ENCODE results near the gene GALK1.
A peak's percentile ranks its signal among the peaks of the same experiment; 100 is the strongest.

The GALK1 gene

DNA sequence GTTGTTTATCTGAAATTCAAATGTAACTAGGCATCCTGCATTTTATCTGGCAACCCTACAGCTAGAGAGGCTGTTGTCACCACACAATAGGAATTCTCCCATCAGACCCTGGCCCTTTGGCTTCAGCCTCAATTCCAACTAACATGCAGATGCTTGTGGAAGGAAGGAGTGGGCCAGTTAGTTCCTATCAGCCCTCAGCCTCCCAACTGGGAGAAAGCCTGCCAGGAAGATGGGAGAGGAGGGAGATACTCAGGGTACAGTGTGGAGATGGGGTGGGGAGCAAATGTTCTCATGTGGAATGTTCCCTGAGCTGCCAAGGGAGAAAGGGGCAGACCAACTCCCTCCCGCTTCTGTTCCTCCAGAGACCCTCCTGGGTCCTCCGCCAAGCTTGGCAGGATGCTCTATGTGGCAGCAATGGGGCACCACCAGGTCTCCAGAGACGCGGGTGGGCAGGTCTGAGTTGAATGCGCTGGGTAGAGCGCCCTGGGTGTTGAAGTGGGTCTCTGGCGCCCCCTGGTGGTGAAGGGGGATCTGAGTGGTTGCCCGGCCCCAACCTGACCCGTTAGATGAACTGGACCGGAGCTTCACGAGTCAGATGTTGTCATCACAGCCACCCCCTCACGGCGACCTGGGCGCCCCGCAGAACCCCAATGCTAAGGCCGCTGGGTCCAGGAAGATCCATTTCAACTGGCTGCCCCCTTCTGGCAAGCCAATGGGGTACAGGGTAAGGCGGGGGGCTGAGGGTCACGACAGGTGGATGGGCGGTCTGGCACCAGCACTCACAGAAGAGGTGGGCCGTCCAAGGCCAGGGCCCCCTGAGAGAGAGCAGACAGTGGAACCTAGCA lies 15.2 kb downstream of the GALK1 start:
- DNase-seq (ENCODE audit: low read depth in 2 of 2) = peak; percentile 68 to 90

DNA sequence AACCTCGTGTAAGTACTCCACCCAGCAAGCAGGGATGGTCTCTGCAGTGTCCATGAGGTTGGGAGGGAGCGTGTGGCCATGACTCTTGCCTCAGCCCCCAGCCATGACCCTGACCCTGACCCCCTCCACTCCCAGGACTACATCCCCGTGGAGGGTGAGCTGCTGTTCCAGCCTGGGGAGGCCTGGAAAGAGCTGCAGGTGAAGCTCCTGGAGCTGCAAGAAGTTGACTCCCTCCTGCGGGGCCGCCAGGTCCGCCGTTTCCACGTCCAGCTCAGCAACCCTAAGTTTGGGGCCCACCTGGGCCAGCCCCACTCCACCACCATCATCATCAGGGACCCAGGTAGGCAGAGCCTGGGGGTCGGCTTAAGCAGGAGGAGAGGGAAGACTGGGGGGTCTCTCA lies 16.3 kb downstream of the GALK1 start:
- no peak for DNase-seq (ENCODE audit: low read depth in 2 of 2)

DNA sequence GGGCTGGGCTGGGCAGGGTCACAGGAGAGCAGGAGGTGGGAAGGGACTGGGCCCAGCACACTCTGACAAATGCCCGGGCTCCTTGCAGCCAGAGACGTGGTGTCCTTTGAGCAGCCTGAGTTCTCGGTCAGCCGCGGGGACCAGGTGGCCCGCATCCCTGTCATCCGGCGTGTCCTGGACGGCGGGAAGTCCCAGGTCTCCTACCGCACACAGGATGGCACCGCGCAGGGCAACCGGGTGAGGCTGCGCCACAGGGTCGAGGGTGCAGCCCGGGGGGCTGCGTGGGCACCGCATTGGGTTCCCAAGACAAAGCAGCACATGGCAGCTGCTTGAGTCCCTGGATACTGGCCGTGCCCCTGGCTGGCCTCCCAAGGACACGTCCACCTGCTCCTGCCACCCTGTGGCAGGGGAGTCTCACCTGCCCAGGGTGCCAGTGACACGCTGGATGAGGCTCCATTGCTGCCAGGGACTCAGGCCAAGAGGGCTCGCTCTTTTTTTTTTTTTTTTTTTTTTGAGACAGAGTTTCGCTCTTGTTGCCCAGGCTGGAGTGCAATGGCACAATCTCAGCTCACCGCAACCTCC lies 21.3 kb downstream of the GALK1 start:
- no peak for DNase-seq (ENCODE audit: low read depth in 2 of 2)

DNA sequence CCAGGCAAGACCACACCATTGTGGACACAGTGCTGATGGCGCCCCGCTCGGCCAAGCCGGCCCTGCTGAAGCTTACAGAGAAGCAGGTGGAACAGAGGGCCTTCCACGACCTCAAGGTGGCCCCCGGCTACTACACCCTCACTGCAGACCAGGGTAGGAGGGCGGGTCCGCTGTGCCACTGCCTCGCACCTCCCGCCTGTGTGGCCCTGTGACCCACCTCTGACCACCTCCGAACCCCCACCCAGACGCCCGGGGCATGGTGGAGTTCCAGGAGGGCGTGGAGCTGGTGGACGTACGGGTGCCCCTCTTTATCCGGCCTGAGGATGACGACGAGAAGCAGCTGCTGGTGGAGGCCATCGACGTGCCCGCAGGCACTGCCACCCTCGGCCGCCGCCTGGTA lies 22.7 kb downstream of the GALK1 start:
- no peak for DNase-seq (ENCODE audit: low read depth in 2 of 2)

DNA sequence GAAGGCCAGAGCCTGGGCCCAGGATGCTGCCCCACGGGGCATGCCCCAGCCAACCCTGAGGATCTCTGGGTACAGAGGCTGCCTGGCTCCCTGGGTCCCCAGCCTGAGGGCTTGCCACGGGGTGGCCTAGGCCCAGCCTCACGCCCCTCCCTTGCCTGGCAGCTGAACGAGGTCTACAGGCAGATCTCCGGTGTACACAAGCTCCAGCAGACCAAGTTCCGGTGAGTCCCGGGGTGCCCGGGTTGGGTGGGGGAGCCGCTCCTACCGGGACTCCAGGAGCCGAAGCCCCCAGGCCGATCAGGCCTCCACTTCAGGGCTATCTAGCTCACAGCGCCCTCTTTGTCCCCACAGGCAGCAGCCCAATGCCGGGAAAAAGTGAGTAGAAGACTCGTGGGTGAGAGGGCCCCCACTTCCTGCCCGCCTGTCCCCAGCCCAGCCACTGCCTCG lies 24.3 kb downstream of the GALK1 start:
- DNase-seq (ENCODE audit: low read depth in 2 of 2) = no peak

DNA sequence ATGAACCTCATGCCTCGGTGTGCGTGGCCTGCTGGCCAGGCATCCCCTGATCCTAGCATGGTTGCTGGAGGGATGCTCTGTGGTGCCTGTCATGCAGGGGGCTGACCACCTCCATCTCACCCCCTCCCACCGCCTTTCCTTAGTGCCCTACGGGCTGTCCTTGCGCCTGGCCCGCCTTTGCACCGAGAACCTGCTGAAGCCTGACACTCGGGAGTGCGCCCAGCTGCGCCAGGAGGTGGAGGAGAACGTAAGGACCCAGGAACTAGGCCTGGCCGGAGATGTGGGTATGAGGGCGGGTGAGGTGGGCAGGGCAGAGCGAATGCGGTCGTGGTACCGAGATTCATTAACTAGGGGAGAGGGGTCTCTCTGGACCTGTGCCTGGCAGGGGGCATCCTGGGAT lies 24.8 kb downstream of the GALK1 start:
- no peak for DNase-seq (ENCODE audit: low read depth in 2 of 2)

DNA sequence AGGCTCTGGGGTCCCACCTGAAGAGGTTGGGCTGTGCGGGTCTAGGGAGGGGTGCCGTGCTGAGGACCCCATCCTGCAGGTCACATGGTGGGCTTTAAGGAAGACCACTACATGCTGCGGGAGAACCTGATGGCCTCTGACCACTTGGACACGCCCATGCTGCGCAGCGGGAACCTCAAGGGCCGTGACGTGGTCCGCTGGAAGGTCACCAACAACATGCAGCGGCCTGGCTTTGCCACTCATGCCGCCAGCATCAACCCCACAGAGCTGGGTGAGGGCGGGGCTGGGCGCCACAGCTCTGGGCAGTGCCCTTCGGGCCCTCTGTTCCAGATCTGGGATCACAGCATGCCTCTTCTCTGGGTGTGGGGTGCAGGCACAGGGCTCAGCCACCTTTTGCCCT lies 25.2 kb downstream of the GALK1 start:
- no peak for DNase-seq (ENCODE audit: low read depth in 2 of 2)

DNA sequence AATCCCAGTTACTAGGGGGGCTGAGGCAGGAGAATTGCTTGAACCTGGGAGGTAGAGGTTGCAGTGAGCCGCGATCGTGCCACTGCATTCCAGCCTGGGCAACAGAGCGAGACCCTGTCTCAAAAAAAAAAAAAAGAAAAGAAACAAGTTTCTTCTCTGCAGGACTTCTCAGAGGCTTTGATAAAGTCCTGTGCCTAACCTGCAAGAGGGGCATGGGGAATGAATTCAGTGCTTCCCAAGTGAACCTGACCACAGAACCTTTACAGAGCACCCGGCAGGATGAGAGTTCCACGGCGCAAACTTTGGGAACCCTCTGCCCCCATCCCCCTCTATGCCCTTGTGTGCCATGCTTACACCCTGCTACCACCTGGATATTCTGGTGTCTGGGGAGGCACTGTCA lies 25.8 kb downstream of the GALK1 start:
- DNase-seq (ENCODE audit: low read depth in 2 of 2) = no peak

DNA sequence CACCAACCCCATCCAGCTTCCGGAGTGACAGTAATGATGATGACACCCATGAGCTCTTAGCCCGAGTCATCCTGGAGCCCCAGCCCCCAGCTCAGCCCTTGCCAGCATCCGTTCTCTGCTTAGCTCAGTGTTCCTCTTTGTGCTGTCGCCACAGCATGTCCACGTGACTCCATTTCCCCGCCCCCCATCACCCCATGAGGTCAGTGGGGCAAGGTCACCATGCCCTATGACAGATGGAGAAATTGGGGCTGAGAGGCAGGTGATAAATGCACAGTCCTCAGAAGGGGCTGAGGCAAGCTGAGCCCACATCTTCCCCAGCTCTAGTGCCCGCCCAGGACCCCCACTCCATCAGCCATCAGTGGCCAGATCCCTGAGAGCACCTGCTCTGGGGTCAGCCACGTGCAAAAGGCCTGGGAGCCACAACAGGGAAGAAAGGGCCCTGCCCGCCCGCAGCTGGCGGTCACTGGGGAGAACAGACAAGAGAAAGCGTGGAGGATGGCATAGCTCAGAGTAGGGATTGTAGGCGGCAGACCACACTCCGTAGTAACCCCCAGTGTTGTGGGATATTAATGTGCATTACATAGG lies 26.7 kb downstream of the GALK1 start:
- DNase-seq (ENCODE audit: low read depth in 2 of 2) = no peak

DNA sequence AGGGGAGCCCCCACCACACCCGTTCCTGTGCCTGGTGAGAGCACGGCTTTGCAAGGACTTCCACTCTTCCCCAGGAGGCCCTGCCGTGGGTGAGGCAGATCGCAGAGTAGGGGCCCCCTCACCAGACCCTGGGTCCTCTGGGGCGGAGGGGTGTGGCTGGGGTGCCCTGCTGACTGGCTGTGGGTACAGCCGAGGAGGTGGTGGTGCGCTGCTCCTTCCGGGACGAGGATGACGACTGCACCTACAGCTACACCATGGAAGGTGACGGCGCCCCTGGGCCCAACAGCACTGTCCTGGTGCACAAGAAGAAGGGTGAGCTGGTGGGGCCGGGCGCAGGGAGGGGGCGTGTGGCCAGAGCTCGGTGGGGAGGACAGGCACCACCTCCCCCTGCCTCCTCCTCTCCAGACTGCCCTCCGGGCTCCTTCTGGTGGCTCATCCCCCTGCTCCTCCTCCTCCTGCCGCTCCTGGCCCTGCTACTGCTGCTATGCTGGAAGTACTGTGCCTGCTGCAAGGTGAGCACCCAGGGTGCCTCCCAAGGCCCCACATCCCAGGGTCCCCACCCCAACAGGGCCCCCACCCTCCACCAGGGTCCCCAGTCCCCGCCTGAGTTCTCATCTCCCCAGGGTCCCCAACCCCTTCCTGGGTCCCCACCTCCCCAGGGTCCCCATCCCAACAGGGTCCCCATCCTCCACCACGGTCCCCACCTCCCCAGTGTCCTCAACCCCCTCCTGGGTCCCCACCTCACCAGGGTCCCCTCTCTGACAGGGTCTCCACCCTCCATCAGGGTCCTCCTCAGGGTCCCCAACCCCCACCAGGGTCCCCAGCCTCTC lies 27.6 kb downstream of the GALK1 start:
- no peak for DNase-seq (ENCODE audit: low read depth in 2 of 2)

DNA sequence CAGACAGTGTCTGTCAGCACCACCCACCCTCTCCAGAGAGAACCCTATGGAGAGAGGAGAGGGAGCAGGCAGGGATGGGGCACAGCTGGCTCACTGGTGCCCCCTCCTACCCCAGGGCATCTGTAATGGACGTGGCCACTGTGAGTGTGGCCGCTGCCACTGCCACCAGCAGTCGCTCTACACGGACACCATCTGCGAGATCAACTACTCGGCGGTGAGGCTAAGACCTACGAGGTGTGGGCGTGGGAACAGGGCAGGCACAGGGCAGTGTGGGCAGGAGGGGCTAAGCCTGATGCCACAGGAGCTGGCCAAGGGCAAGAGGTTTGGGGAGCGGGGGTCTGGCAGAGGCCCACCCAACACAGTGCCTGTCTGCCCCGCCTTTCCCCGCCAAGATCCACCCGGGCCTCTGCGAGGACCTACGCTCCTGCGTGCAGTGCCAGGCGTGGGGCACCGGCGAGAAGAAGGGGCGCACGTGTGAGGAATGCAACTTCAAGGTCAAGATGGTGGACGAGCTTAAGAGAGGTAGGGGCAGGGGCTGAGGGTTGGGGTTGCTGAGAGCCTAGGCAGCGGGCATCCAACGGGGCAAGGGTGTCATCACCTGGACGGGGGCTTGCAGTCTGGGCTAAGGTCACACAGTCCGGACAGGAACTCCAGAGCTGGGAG lies 28.7 kb downstream of the GALK1 start:
- DNase-seq (ENCODE audit: low read depth in 2 of 2) = no peak

DNA sequence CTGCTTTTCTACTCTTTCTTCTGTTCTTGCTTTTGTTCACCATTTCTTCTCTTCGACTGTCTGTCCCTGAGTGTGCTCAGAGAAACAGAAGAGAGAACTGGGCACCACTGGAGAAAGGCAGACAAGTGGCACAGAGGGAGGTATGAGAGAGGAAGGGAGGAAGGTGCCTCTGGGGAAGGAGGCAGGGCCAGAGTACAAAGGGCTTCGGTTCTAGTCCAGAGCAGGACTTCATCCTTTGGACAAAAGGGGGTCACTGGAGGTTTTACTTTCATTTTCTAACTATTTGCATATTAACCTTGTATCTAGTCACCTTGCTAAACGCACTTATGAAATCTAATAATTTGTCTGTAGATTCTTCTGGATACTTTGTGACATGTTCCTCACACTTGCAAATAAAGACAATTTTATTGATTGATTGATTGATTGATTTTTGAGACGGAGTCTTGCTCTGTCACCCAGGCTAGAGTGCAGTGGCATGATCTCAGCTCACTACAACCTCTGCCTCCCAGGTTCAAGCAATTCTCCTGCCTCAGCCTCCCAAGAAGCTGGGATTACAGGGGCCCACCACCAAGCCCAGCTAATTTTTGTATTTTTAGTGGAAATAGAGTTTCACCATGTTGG lies 30.2 kb downstream of the GALK1 start:
- no peak for DNase-seq (ENCODE audit: low read depth in 2 of 2)

DNA sequence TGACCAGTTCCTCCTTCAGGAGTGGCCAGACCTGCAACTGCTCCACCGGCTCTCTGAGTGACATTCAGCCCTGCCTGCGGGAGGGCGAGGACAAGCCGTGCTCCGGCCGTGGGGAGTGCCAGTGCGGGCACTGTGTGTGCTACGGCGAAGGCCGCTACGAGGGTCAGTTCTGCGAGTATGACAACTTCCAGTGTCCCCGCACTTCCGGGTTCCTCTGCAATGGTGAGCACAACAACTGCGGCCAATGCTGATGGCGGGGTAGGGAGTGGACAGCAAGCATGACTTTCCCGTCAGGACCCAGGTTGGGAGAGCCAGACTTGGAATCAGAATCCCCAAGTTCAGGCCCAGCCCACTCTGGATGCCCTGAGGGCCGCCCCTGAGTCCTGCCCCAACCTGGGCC lies 31.5 kb downstream of the GALK1 start:
- DNase-seq (ENCODE audit: low read depth in 2 of 2) = no peak

DNA sequence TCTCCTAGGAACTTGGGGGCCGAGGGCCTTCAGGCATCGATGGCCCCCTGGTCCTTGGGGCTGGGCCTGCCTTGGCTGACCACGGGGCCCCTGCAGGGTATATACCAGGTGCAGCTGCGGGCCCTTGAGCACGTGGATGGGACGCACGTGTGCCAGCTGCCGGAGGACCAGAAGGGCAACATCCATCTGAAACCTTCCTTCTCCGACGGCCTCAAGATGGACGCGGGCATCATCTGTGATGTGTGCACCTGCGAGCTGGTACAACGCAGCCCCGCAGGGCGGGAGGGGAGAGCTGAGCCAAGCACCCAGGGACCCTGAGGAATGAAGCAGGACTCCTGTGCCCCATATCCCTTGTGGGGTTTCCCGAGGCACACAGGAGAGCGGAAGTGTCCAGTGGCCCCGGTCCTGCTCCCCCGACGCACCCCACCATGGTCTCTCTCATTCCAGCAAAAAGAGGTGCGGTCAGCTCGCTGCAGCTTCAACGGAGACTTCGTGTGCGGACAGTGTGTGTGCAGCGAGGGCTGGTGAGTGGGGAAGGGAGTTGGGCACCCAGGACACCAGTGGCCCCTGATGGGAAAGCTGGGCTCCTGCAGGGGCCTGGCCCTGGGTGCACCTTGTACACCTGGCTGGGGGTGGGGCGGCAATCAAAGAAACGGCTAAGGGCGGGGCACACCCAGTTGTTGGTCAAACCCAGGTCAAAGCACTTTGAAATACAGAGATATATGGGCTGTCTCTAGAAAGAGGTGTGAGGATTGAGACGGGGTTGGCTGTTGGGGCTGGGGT lies 33.1 kb downstream of the GALK1 start:
- DNase-seq (ENCODE audit: low read depth in 2 of 2) = no peak

DNA sequence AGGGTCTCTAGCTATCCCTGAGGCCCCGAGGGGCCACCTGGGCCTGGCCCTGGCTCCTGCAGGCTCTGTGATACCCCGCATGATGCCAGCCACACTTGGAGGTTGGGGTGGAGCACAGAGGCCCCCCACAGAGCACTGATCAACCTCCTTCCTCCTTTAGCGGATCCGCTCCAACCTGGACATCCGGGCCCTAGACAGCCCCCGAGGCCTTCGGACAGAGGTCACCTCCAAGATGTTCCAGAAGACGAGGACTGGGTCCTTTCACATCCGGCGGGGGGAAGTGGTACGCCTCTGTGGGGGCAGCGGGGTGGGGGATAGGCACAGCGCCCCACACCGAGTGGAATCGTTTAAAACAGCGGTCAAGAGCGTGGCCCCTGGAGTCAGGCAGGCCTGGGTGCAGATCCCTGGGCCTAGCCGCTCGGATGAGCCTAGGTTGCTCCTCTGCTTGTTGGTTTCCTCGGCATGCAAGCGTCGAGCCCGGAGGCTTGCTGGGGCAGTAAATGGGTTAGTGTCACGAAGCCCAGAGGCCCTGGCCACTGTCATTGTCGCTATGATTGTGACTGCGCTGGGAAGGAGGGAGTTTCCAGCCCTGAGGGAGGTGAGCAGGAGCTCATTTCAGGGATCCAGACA lies 33.8 kb downstream of the GALK1 start:
- DNase-seq (ENCODE audit: low read depth in 2 of 2) = no peak

DNA sequence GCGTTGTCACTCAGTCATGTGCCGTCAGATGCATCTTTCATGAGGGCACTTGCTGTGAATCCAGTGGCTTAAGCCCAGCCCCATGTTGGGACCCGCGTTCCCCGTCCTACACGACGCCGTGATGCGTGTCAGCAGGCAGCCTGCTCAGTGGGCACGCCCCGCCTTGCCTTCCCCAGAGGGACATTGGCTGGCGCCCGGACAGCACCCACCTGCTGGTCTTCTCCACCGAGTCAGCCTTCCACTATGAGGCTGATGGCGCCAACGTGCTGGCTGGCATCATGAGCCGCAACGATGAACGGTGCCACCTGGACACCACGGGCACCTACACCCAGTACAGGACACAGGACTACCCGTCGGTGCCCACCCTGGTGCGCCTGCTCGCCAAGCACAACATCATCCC lies 34.9 kb downstream of the GALK1 start:
- DNase-seq (ENCODE audit: low read depth in 2 of 2) = no peak

DNA sequence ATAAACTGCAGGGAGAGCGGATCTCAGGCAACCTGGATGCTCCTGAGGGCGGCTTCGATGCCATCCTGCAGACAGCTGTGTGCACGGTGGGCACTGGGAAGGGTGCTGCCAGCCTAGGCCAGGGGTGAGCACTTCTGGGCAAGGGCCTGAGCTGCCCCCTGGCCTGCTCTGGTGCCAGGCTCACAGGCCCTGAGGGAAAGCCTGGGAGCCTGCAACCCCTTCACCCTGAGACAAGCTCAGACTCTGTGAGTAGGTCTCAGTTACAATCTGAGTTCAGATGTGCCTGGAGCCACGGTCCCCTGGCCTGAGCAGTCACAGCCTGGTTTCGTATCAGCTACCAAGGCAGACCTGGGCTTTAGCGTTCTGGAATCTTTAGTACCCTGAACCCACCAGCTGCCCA lies 35.6 kb downstream of the GALK1 start:
- DNase-seq (ENCODE audit: low read depth in 2 of 2) = no peak

DNA sequence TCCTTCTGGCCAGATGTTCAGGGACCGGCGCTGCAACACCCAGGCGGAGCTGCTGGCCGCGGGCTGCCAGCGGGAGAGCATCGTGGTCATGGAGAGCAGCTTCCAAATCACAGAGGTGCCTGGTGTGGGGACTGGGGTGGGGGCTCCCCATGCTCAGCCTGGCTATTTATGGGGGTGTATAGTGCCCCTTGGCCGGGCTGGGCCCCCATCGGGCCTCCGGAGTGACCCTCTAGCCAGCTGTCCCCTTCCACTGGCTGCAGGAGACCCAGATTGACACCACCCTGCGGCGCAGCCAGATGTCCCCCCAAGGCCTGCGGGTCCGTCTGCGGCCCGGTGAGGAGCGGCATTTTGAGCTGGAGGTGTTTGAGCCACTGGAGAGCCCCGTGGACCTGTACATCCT lies 37.6 kb downstream of the GALK1 start:
- no peak for DNase-seq (ENCODE audit: low read depth in 2 of 2)

DNA sequence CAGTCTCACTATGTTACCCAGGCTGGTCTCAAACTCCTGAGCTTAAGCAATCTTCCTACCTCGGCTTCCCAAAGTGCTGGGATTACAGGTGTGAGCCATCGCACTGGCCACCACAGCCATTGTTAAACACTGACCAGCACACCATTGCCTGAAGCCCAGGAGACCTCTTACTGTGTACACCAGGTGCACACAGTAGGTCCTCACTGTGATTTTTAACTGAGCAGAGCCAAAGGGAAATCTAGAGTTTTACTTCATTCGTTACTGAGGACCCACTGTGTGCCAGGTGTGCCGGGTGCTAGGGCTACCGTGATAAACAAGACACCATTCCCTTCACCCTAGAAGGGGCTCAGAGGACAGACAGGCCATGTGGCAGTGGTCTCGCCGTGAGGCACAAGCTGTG lies 39.5 kb downstream of the GALK1 start:
- DNase-seq (ENCODE audit: low read depth in 2 of 2) = no peak
